COLO668 (cell line): ENCODE data around the gene UPF1.

Experiments used
- DNase-seq: peaks from one replicate; lab custom pipeline; 2025; ENCODE audit not compliant: unreplicated experiment; lab: John Stamatoyannopoulos, UW

The UPF1 gene

GRCh38 chr19:18834644-18834984 lies 2.9 kb downstream of the UPF1 start:
- DNase-seq = no peak

- DNase-seq = no peak
Measured at GRCh38 chr19:18839465-18840287, 7.9 kb downstream of the UPF1 start.

- DNase-seq = no peak
Measured at GRCh38 chr19:18840288-18841267, 8.8 kb downstream of the UPF1 start.

GRCh38 chr19:18841400-18841799 lies 9.6 kb downstream of the UPF1 start:
- no peak for DNase-seq

- no peak for DNase-seq
Measured at GRCh38 chr19:18842166-18842565, 10.4 kb downstream of the UPF1 start.

- DNase-seq = no peak
Measured at GRCh38 chr19:18843960-18844359, 12.2 kb downstream of the UPF1 start.

- DNase-seq = no peak
Measured at GRCh38 chr19:18844806-18845329, 13.1 kb downstream of the UPF1 start.

GRCh38 chr19:18845961-18846360 lies 14.2 kb downstream of the UPF1 start:
- DNase-seq = no peak

- DNase-seq = peak; percentile 69
Measured at GRCh38 chr19:18846862-18847548, 15.2 kb downstream of the UPF1 start.

GRCh38 chr19:18847549-18848463 lies 16.0 kb downstream of the UPF1 start:
- no peak for DNase-seq

GRCh38 chr19:18848878-18849661 lies 17.3 kb downstream of the UPF1 start:
- no peak for DNase-seq

- no peak for DNase-seq
Measured at GRCh38 chr19:18849838-18850400, 18.2 kb downstream of the UPF1 start.

- DNase-seq = no peak
Measured at GRCh38 chr19:18850471-18851375, 19.0 kb downstream of the UPF1 start.

- no peak for DNase-seq
Measured at GRCh38 chr19:18851673-18852325, 20.0 kb downstream of the UPF1 start.

- no peak for DNase-seq
Measured at GRCh38 chr19:18852648-18853047, 20.9 kb downstream of the UPF1 start.

GRCh38 chr19:18853755-18854427 lies 22.1 kb downstream of the UPF1 start:
- no peak for DNase-seq

- no peak for DNase-seq
Measured at GRCh38 chr19:18854982-18855381, 23.2 kb downstream of the UPF1 start.
